IPS DF 19.7 (cell line): ENCODE measurements around the gene AGBL1.

Source experiments
- DNase-seq: peaks from one replicate; pipeline ENCODE4 v3.0.0-alpha.2; 2013; ENCODE audit warnings: low read depth, low spot score

AGBL1 gene

DNA sequence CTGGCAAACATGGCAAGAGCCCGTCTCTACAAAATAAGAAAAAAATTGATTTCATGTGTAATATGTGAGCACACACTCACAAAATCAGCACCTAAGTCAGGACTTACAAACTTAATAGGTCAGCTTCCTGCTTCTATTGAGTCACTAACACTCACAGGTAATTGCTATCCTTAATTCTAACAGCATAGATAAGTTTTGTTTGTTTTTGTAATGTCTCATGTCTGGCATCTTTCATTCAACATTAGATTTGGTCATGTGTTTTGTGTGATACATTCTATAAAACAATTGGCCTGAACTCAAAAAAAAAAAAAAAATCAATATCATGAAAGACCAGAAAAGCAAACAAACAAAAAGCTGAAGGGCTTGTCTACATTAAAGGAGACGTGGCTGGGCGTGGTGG lies 564.7 kb downstream of the AGBL1 start:
- no peak for DNase-seq

DNA sequence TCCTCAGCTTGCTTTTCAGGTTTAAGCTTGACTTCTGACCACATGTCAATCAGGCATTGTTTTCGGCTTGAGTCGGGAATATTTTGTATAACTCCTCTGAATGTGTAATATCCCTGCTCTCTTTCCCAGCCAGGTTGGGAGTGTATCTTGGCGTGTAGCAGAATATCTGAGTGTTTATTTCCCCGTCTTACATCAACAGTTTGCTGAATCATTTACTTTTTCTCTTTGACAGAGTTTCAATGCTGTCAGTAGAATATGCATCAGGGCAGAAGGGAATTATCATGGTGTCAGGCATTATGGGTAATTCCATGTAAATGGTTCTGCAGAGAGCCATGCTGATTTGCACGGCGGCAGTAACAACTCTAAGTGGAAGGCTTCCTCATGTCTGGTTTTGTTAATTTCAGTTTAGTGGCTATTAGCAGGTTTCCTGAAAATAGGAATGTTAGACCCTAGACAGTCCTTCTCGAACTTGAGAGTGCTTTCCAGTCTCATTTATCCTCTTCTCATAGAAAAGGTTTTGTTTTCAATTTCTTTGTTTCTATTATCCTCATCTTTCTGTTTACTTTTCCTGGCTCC lies 566.3 kb downstream of the AGBL1 start:
- DNase-seq, result no peak

DNA sequence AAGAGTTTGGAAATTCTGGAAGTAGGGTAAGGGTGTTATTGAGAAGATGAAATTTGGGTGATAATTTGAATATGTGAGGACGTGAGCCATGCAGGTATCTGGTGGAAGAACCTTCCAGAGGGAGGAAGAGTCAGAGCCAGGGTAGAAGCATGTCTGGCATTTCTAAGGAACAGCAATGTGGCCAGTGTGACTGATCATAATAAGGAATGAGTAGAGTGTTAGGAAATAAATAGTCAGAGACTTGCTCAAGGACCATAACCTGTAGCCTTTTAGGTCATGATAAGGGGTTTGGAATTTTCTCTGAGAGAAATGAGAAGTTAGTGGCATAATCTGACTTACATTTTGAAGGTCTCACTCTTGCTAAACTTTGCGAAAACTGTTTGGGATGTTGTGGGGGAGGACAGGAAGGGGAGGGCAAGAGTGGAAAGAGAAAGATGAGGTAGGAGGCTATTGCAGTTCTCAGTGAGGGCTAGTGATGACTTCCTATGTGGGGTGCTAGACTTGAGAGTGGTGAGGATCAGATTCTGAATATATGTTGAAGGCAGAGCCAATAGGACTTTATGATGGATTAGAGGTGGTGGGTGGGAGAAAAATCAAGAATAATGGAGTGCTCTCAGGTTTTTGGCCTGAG lies 568.3 kb downstream of the AGBL1 start:
- DNase-seq, result no peak

DNA sequence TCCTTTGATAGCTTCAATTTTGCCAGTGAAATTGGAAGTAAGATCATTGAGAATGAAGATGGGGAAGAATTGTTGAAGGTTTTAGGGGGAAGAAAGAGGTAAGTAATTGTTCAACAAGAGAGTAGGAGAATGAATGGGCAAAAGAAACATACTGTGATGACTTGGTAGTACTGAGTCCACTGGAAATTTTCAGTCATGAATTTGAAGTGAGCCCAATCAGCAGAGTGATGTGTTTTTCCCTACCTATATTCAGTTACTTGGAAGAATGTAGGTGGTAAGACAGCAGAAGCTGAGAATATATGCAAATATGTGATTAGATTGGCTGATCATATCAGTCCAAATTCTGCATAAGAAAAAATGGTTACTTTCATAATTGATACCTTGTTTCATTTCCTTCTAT lies 569.6 kb downstream of the AGBL1 start:
- DNase-seq, result no peak

DNA sequence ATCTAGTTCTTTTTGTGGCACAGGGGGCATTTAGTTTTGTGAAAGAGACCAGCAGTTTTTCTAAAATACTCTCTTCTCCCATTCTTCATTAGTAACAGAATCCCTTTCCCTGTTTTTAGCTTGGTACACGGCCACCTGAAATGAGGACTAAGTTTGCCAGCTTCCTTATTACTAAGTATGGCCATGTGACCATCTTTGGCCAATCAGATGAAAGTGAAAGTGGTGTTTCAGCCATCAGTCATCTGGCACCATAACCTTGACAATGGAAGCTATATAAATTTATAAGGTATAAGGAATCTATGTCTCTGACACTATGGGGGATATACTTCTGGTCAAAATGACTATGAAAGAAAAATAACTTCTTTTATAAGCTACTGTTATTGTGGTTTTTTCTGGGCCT lies 570.4 kb downstream of the AGBL1 start:
- DNase-seq, result no peak

DNA sequence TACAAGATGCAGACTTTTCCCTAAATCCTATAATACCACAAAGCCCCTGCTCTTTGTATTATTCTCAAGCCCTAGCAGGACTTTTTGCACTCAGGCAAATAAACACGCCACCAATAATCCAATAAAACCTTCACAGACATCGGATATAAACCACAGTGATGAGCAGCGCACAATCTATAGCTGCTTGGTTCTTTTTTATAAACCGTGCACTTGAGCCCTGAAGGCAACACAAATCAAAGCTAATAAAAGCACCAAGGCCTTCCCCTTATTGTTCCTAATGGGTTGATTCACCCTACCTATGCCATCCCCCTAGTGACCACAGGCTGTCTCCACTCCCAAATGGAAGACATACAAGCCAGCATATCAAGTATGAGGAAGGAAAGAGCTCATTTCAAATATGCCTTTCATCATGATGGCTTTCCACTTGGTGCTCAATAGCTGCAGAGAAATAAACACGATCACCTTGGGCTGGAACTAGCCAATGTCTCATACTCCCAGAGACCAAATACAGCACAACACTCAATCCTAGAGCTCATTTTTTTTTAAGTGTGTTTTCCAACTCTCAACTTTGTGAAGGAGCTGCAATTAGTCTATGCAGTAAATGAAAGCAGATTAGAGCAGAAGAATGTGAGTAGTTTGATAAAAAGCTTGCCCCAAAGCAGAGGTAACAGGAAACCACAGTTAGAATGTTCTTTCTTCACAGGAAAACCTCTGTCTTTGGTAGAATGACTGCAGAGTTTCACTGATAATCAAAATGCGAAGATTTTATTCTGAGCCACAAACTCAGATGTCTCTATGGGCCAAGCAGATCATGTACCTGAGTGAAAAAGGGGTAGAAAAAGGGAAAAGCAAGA lies 573.9 kb downstream of the AGBL1 start:
- no peak for DNase-seq

DNA sequence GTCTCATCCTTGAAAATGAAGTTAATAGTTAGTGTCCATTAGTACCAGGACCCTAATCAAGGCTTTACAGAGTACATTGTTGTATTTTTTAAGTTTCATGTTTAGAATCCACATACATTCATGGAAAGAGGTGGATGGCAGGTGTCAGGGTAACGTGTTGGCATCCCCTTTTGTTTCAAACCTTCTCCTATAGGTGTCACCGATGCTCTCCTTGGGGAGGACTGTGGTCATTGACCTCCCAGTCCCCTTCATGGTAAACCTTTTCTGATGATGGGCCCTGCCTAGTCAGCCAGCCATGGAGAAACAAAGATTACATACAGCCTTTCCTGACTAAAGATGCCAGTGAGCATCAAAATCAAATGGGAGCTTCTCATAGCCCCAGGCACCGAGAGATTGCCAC lies 574.8 kb downstream of the AGBL1 start:
- DNase-seq, result no peak

DNA sequence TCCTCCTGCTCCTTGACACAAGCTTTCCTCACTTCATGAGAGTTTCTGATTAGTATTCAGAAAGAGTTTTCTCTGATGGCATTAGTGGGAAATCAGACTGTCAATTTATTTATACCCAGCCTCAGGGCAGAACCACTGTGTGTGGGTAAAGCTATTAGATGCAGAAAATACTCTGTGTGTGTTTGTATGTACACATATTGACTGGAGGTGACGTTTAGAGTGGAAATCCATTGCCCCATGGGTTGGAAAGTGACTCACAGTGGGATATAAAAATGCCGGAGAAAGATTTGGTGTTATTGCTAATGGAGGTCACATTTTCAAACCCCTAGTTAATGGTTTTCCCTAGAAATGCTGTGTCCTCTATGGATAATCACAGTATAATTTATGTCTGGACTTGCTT lies 577.6 kb downstream of the AGBL1 start:
- DNase-seq, result no peak

DNA sequence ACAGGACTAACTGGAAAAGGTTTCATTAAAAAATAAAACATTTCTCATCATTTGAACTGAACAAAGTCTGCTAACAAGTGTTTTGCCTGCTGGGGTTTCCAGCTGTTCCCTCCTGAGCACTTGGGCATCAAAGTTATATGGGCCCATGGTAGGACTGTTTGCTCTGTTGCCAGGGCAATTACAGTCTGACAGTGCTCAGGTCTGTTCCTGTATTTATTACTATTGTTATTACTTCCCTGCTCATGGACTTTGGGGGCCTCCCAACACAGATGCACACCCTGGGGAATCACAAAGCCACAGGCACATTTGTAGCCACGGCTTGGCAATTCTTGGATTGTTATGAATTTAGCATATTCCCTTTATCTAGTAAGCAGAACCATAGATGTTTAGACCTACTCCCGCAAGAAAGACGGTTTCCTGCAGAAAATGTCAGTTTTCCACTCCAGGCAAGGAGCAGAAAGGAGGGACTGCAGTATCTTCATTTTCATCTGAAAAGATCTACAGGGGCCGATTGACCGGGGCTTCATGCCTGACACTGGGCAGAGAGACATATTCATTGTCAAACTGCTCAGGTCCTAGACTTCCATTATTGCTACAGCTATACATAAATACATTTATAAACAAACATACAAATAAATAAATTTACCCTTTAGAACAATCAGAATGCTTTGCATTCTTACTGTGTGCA lies 580.2 kb downstream of the AGBL1 start:
- DNase-seq, result no peak

DNA sequence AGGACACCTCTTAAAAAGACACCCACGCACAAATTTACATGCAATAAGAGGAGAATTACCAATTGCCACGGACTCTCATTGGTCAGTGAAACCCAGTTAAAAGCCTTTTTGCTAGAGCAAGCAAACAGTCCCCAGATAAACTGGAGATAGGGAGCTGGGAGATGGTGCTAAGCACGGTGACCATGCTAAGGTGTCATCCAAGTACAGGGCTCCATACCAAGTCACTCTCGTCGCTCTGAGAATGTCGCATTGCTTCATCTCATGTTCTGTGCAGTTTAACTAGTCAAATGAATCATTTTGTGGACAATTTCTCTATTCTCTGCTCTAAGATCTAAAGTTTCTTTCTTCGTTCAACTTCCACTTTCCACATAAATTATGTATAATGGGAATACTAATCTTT lies 581.9 kb downstream of the AGBL1 start:
- no peak for DNase-seq

DNA sequence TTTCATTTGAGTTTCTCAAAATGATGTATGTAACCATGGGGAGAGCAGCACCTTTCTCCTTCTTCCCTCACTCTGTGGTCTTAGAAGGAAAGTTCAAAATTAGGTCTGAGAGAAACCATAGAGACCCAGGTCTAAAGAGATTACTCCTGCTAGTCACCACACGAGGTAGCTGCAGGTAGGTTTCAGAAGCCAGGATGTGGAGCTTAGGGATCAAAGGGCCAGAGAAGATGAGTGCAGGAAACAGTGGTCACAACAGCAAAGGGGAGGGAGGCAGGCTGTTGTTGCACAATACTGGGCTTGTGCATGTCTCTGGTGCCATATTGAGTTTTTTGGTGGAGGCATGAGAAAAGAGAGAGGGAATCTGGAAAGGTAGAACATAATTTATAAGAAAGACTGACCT lies 583.6 kb downstream of the AGBL1 start:
- no peak for DNase-seq

DNA sequence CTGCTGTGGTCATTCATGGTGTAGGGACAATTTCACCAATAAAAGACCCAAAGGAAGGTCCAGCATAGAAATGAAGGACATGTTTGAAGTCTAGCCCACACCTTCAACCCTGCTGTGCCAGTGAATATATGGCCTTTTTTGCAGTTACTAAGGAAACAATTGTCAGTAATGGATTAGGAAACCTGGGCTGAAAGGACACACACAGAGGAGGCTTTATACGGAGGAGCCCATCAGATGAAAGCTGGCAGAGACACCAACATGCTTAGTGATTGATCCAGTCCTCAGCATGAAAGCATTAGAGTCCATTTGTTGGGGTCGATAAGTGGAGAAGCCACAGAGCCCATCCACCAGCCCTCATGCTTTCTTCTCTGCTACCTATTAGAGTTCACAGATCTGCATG lies 584.3 kb downstream of the AGBL1 start:
- DNase-seq, result no peak

DNA sequence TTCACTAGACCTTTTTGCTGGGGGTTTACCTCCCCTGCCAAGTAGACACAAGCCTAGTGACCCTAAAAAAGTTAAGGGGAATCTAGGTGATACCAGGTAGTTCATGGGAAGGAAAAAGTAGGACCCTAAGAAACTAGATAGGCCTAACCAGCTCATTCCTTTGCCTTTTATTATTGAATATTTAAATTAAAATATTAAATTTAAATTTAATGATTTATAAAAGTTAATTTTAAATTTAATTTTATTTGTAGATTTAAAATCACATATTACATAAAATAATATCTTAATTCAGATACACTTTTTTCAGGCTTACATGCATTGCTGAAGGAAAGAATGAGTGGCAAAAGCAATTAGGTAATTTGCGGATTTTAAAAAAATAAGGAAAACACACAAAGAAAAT lies 584.9 kb downstream of the AGBL1 start:
- DNase-seq, result no peak

DNA sequence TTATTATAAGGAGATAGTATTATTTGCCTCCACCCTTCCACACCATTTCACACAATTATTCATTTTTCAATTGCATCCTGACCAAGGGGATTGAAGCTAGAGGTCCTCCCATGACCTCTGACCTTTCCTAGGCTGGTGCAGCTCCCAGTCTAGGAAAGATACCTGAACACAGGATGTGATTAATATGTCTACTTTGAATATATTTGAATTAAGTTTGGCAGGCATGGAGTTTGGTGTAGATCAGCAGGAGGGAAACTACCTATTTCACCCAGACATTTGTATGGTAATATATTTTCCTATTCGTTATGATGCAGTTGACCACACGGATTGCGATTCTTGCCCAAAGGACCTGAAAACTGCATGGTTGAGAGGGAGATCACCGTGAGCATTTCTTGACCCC lies 596.3 kb downstream of the AGBL1 start:
- no peak for DNase-seq

DNA sequence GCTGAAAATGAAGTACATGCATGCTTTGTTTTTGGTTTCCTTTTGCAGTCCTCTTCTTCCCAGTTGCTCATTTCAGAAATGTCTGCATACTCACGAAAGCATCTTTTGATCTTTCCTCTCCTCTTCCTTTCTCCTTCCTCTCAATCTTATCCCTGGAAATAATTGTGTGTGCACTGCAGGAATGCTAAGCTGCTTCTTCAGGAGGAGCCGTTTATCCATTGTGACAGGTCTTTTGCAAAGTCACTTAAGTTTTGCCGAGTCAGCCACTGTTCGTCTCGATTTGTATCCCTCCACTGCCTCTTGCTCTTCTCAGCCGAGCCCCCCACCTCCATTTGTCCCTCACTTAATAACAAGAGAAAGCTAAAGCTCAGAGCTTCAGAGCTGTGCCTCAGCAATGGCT lies 597.6 kb downstream of the AGBL1 start:
- DNase-seq, result no peak

DNA sequence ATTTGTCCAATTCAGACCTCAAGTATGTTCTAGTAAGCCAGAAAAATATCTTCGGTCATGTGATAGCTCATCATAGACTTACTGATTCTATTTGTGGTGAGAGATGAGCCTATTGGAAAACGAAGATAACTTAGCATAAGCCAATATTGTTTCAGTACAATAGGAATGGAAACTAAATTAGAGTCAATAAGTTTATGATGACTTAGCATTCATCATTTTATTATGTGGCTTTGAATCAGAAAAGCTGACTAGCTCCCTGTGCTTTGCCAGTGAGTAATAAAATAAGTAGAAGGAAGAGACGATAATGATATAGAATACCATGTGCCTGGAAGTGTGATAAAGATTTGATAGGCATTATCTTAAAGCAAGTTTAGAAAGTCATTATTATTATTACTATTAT lies 605.6 kb downstream of the AGBL1 start:
- no peak for DNase-seq

DNA sequence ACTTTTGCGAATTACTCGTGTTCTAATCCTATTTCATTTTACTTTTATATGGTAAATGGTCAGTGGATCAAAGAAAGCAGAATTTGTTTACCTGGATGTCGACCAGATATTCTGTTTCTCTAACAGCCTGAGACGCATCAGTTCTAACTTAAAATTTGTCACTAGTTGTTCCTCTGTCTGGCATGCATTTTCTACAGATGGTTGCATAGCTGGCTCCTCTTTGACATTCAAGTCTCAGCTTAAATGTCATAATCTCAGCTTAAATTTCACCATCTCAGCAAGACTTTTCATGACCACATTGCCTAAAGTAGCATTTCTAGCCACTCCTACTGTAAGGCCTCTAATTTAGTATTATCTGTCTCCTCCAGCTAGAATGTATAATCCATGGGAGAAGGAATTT lies 609.3 kb downstream of the AGBL1 start:
- DNase-seq, result no peak

DNA sequence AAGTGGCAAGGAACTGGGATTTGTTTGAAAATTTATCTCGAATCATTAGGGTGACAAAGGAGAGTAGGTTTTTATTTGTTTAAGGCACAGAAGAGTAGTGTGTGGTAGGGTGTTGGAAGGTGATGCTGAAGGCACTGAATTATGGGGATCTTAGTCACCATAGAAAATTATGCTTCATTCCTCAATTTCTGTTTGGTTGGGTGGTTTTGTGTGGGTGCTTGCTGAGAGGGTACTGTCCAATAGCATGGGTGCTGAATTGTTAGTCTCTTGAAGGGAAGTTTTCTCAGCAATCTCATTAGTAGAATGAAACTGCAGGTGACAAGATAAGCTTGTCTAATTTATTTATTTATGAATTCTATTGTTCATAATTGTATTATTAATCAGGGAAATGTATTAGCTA lies 610.9 kb downstream of the AGBL1 start:
- no peak for DNase-seq

DNA sequence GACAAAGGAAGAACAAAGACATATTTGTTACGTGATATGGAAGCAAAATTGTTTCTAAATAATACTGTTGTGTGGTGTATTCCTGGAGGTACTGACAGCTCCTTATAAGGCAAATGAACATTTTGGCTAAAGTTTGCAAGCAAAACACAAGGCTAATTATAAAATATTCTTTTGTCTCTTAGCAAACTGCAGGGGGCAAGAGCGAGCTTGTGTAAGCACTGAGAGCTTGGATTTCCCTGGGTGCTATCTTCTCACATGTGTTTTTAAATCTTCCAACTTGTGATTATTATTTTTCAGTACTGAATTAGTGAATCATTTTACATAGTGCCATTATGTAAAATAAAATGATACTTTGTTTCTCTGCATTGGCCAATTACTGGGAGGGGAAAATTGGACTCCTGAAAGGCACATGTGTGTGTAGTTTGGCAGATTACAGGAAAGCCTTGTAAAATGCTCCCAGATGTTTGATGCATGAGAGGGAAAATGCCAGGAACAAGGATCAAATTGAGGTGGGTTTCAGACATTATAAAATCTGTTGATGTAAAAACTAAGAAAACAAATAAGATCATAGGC lies 611.5 kb downstream of the AGBL1 start:
- no peak for DNase-seq

DNA sequence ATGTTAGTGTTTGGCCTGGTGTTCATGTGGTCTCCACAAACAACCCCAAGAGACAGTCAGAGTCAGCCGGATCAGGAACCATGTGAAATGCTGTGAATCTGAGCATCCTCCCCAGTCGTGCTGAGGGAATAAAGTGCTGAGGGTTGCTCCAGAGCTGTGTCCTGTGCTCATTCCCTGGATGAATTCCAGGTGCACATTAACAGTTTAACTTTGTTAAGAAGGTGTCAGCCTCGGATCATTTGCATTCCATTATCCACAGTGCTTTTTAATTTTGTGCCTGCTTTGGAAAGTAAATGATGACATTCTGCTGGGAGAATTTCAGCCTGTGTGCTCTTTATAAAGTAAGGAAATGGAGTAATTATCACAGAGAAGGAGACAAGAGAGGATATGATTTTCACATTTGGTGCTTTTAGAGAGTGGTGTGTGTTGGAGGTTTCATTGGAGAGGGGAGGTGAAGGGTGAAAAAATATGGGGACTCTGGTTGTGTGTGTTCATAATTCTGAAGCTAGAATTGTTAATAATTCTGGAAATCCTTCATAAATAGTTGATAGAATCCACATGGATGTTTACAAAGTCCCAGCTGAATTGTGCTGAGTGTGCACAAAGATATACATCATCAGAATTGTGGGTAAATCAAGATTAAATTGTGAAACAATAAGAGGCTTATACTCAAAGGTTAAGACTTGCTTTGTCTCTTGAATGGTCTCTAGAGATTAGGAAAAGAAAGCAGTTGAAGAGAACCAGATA lies 621.4 kb downstream of the AGBL1 start:
- DNase-seq, result no peak

DNA sequence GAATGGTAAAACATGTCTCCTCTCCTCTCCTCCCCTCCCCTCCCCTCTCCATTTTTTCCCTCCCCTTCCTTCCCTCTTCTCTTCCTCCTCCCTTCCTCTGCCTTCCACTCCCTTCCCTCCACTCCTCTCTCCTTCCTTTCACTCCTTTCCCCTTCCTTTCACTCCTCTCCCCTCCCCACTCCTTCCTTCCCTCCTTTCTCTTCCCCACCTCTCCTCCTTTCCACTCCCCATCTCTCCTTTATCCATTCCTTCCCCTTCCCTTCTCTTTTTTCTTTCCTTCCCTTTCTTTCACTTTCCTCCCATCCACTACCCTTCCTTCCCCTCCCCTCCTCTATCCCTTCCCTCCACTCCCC lies 621.9 kb downstream of the AGBL1 start:
- no peak for DNase-seq

DNA sequence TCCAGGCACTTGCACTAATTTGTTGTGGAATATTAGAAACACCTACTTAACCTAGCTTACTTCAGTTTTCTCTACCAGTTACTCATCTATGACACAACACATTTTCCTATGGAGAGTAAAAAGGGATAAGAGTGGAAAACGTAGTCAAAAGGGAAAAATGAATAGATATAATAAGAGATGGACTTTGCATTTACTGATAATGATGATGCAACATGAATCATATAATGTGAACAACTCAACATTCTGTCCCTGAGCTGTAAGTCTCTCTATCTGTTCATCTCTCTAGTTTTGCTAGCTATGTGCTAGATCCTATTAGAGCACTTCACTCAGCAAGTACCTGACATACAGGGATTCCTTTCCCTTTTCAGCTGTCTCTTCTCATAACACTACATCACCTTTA lies 627.1 kb downstream of the AGBL1 start:
- no peak for DNase-seq
